Activated effector memory CD4-positive, alpha-beta T cell treated with anti-CD3 and anti-CD28 coated beads, Interleukin-2, amount 50 U/mL, for 16 hours (primary cell): ENCODE results near the gene CMKLR1.

Experiments
- DNase-seq: peaks from one replicate; pipeline ENCODE4 v3.0.0-alpha.2; 2020

The CMKLR1 gene

DNA sequence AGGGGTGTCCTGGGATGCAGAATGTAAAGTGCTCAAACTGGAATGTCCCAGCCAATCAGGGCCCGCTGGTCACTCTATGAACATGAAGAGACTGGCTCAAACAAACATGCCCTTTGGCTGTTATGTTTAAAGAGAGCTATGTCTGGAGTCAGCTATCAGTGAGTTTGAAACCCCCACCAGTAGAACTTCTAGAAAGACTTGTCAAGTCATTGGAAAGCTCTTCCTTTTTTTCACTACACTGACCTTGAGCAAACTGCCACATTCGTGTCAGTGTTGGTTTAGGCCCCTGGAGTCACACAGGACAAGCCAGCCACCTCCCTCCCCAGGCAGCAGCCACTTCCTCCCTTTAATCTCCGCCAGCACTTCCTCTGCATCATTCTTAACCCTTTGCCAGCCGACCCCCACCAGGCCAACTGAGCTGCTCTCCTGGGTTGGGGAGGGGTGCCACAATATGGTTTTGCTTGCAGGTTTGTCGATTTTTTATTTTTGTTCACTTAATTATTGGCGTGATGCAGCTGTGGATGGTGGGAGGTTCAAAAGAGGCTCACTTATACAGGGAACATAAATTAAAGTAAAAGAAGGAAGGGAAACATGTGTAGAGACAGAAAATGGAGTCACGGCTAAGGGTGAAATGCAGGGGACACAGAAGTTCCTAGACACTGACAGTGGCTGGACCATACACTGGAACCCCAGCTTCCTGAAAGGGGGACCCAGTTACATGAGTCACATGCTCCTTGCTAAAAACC is 25.3 kb downstream of the CMKLR1 start:
- DNase-seq: no peak

GRCh38 chr12:108313241-108313605 is 25.9 kb downstream of the CMKLR1 start:
- DNase-seq: no peak

DNA sequence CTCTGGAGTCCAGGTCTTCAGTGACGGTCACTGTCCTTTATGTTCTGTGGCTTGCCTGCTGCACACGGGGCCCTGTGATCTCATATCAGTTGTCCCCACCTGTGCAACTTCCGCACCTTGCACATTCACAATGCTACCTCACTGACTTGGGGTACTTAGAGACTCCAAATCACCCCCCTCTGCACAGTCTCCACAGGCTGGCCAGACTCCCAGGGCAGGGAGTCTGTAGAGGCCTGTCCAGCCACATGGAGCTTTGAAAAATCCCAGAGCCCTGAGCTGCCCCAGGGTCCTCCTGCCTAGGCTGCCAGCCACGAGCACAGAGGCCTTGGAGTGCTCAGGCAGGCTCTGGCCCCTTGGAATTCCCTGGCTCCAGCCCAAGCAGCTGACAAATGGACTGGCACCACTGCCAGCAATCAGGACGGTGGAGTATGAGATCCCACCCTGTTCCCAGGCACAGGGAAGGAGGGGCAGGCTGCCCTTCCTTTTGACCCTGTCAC is 26.4 kb downstream of the CMKLR1 start:
- no peak for DNase-seq

DNA sequence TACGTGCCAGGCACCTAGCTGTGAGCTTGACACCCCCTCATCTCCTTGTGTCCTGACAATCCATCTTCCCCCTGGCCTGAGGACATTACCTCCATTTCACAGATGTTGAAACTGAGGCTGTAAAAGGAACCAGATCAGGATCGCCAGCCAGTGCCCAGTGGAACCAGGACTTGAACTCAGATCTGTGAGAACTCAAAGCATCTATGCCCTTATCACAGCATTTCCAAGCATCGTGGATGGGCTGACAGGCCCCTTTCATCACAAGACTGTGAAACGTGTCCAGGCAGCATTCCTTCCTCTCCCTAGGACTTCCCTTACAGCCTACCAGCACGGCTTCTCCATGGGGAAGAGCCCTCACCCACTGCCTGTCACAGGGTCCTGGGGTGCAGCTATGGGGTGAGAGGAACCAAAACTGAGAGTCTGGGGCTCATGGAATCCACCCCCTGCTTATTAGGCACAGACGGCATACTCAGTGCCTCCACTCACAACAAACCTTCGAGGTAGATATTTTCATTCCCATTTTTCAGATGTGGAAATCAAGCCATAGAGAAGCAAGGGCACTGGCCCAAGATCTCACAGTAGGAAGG is 26.9 kb downstream of the CMKLR1 start:
- DNase-seq: no peak

GRCh38 chr12:108311605-108312004 is 27.5 kb downstream of the CMKLR1 start:
- DNase-seq: no peak

DNA sequence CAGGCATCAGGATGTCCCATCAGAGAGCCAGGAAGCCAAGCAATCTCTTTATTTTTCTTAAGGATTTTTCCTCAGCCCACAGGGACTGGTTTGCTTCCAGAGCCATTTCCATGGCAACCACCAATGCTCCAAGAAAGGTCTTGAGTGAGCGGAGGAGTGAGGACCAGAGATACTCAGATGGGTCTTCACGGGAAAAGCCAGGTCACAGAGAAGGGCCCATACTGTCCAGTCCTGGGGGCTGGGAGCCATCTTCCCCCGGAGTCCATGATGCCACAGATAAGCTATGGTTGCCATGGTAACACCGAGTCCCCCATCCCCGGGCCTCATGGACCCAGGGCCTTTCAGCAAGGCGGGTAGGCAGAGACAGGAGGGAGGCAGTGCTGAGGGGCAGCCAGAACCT is 28.6 kb downstream of the CMKLR1 start:
- no peak for DNase-seq

- no peak for DNase-seq
These were observed 29.3 kb downstream of the CMKLR1 start for GRCh38 chr12:108309674-108310312.

DNA sequence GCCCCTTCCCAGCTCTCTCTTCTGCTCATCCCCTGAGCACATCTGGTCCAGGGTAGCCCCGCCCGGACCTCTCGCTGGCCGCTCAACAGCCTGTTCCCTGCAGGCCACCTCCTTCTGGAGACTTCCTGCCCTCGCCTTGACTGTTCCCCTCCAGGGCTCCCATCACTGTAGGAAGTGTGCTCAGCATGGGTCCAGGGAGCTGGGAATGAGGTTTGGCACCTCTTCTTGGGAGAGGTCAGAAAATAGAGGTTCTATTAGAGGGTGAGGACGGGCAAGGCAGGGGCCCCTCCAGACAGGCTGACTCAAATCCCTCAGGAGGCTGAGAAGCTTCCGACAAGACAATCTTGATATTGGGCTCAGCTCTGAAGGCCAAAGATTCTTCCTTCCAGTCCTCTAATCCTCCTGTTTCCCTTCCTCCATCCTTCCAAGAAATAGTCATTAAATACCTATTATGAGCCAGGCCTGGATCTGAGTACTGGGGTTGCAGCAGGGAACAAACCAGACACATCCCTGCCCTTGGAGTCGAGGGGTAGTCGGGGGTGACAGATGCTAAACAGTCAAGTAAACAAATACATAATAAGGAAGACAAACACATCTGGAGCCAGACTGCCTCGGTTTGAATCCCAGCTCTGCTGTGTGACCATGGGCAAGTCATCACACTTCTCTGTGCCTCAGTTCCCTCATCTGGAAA is 30.6 kb downstream of the CMKLR1 start:
- no peak for DNase-seq

- DNase-seq: no peak
These were observed 32.1 kb downstream of the CMKLR1 start for GRCh38 chr12:108307006-108307405.

GRCh38 chr12:108306506-108306905 is 32.6 kb downstream of the CMKLR1 start:
- no peak for DNase-seq

GRCh38 chr12:108305991-108306501 is 33.1 kb downstream of the CMKLR1 start:
- DNase-seq: no peak

GRCh38 chr12:108305520-108305919 is 33.6 kb downstream of the CMKLR1 start:
- DNase-seq: no peak

DNA sequence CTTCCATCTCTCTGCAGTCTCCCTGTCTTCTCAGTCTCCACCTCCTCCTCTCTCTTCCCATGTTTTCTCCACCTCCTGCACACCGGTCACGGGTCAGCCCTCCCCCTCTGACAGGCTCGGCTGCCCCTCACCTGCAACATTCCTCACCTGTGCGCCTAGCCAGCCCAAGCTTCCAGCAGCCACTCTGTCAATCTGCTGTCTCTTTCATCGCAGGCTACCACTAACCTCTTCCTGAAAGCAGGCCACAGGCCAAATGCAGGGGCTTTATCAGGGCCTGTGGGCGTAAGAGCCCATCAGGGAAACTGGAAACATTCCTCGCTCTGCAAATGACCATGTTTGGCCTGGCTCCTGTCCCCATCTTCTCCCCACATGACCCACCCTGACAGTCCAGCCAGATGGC is 34.5 kb downstream of the CMKLR1 start:
- no peak for DNase-seq

DNA sequence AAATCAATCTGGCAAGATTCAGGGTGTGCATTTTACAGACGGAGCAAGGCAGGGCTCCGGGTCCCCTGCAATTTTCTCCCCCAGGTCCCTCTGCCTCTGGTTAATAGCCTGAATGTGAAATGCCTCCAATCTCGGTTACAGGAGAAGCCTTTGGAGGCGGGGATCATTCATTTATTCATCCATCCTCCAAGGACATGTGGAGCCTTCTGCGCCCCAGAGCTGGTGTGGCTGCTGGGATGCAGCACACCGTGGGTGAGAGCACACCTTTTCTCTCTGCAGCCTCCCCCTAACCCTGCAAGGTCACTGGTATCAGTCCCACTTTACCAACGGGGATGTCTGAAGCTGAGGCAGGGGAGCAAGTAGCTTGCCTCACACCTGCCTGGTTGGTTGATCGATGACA is 35.4 kb downstream of the CMKLR1 start:
- no peak for DNase-seq

GRCh38 chr12:108302403-108303311 is 36.5 kb downstream of the CMKLR1 start:
- no peak for DNase-seq

DNA sequence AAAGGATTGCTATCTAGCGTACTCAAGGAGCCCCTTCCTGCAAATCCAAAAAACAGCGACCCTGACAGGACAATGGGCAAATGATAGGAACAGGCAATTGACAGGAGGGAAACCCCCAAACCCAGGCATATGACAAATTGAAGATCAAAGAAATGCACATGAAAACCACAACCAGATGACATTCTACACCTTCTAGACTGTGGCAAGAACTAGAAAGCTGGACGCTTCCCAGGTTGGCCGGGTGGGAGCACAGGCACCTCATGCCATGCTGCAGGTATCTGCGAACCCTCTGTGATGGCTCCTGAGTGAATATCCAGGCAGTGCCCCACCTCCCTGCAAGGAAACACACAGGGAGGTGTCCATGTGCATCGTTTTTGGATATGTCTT is 37.1 kb downstream of the CMKLR1 start:
- DNase-seq: no peak

DNA sequence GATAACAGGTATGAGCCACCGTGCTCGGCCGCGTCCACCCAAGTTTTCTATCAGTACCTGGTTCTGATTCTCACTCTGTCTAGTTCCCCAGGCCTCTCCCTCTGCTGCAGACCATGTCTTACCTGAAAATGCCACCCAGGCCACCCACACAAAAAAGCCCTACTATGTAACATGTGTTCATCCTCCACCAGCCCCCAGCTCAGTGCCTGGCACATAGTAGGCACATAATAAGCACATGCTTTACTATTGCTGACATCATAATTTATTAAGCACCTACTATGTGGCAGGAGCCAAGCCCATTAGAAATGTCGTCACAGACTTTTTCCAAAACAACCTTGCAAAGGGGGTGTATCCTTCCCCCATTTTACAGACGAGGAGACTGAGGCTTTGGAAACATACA is 37.8 kb downstream of the CMKLR1 start:
- no peak for DNase-seq

GRCh38 chr12:108299980-108300696 is 39.0 kb downstream of the CMKLR1 start:
- peak; percentile 43 for DNase-seq

DNA sequence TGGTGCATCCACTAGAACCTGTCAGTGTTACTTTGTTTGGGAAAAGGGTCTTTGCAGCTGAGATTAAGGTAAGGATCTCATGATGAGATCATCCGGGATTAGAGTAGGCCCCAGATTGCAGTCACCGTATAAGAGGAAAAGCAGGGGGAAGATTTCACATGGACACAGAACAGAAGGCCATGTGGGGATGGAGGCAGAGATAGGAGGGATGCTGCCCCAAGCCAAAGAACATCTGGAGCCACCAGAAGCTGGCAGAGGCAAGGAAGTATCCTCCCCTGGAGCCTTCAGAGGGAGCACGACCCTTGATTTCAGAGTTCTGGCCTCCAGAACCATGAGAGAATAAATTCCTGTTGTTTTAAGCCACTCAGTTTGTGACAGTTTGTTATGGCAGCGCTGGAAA is 39.6 kb downstream of the CMKLR1 start:
- peak; percentile 6 for DNase-seq

DNA sequence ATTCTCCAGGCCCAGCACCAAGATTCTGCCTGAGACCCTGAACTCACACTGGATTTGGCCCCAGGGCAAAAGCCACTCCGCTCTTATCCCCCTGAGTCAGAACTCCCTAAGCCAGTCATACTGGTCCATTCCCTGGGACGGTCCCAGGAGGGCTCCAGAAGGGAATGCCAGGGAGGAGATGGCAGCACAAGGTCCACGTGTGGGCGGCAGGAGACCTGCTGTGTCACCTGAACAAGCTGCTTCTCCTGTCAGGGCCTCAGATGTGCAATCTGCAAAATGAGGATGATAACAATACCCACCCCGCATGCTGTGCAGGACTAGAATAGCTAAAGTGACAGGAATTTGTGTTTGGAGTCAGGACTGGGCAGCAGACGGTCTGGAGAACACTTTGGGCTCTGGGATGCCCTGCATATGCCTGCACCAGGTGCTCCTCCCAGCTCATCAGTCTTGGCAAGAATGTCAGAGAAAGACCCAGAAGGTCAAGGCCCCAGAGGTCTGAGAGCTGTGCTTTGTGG is 40.3 kb downstream of the CMKLR1 start:
- DNase-seq: peak; percentile 38
